Hepatic stellate cell (primary cell): ENCODE data around the gene ESPN.
A peak's percentile ranks its signal among the peaks of the same experiment; 100 is the strongest.
"Not testable (repeated sequence)": the region's sequence is repeated elsewhere in the genome, so short reads cannot be mapped to it uniquely, and the experiment has no call there.

Source experiments
- DNase-seq: peaks from one replicate; pipeline ENCODE4 v3.0.0; 2011; ENCODE audit warnings: low spot score

ESPN gene

GRCh38 chr1:6485168-6486101, 60.9 kb downstream of the ESPN start:
- DNase-seq: peak; percentile 60

GRCh38 chr1:6486433-6487011, 61.9 kb downstream of the ESPN start:
- peak; percentile 97 for DNase-seq

- no peak for DNase-seq
These were observed 63.4 kb downstream of the ESPN start for GRCh38 chr1:6487804-6488484.

GRCh38 chr1:6488602-6489382, 64.2 kb downstream of the ESPN start:
- DNase-seq: no peak

- DNase-seq: no peak
These were observed 64.8 kb downstream of the ESPN start for GRCh38 chr1:6489383-6489765.

- DNase-seq: peak; percentile 94
These were observed 65.2 kb downstream of the ESPN start for GRCh38 chr1:6489799-6490180.

GRCh38 chr1:6490181-6491080, 65.9 kb downstream of the ESPN start:
- peak; percentile 85 for DNase-seq

- no peak for DNase-seq
These were observed 66.5 kb downstream of the ESPN start for GRCh38 chr1:6491081-6491449.

- DNase-seq: peak; percentile 76
These were observed 66.9 kb downstream of the ESPN start, which contains the start of gene PLEKHG5 for GRCh38 chr1:6491480-6491962. Gene PLEKHG5 (minus strand): TSS chr1:6491667. CDS start chr1:6477571, 14,096 bp downstream.

- DNase-seq: no peak
These were observed 67.4 kb downstream of the ESPN start for GRCh38 chr1:6491966-6492365.

GRCh38 chr1:6493834-6494223, 69.3 kb downstream of the ESPN start:
- DNase-seq: not testable (repeated sequence)

- DNase-seq: no peak
These were observed 70.1 kb downstream of the ESPN start for GRCh38 chr1:6494627-6495026.

GRCh38 chr1:6495041-6495441, 70.5 kb downstream of the ESPN start:
- no peak for DNase-seq

- no peak for DNase-seq
These were observed 71.2 kb downstream of the ESPN start for GRCh38 chr1:6495540-6496364.

GRCh38 chr1:6496365-6496721, 71.8 kb downstream of the ESPN start:
- no peak for DNase-seq

- DNase-seq: no peak
These were observed 72.3 kb downstream of the ESPN start for GRCh38 chr1:6496890-6497214.

- DNase-seq: peak; percentile 83
These were observed 72.8 kb downstream of the ESPN start for GRCh38 chr1:6497215-6497866.

GRCh38 chr1:6497867-6498575, 73.4 kb downstream of the ESPN start:
- DNase-seq: no peak

- DNase-seq: no peak
These were observed 74.1 kb downstream of the ESPN start for GRCh38 chr1:6498576-6499111.
